Fibroblast of mammary gland (primary cell): Measurements from ENCODE around the gene BTBD9.

Source experiments
- DNase-seq: peaks from one replicate; pipeline ENCODE4 v3.0.0-alpha.2; 2010; ENCODE audit warnings: low read depth
- H3K4me3 ChIP-seq: 2 replicates; pipeline ENCODE4 v1.5.1; 2011; ENCODE audit warnings: low read depth, mild to moderate bottlenecking, low read length, moderate library complexity; ENCODE audit not compliant: control insufficient read depth
- TF ChIP-seq, protein P1 (sequence below): conservative IDR thresholded peaks from 2 replicates; pipeline ENCODE4 v1.5.1; 2011; ENCODE audit warnings: low read depth, low read length, inconsistent platforms; ENCODE audit not compliant: control insufficient read depth, insufficient read depth

BTBD9 gene

GRCh38 chr6:38528196-38528965 is 111.3 kb downstream of the BTBD9 start:
- no peak for DNase-seq
- TF ChIP-seq, protein P1, sequence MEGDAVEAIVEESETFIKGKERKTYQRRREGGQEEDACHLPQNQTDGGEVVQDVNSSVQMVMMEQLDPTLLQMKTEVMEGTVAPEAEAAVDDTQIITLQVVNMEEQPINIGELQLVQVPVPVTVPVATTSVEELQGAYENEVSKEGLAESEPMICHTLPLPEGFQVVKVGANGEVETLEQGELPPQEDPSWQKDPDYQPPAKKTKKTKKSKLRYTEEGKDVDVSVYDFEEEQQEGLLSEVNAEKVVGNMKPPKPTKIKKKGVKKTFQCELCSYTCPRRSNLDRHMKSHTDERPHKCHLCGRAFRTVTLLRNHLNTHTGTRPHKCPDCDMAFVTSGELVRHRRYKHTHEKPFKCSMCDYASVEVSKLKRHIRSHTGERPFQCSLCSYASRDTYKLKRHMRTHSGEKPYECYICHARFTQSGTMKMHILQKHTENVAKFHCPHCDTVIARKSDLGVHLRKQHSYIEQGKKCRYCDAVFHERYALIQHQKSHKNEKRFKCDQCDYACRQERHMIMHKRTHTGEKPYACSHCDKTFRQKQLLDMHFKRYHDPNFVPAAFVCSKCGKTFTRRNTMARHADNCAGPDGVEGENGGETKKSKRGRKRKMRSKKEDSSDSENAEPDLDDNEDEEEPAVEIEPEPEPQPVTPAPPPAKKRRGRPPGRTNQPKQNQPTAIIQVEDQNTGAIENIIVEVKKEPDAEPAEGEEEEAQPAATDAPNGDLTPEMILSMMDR = no peak
- H3K4me3 ChIP-seq = no peak overlapping the region

- TF ChIP-seq, protein P1 = no peak
- H3K4me3 ChIP-seq = no peak overlapping the region
- no peak for DNase-seq
Measured at GRCh38 chr6:38527371-38527770, 112.4 kb downstream of the BTBD9 start.

DNA sequence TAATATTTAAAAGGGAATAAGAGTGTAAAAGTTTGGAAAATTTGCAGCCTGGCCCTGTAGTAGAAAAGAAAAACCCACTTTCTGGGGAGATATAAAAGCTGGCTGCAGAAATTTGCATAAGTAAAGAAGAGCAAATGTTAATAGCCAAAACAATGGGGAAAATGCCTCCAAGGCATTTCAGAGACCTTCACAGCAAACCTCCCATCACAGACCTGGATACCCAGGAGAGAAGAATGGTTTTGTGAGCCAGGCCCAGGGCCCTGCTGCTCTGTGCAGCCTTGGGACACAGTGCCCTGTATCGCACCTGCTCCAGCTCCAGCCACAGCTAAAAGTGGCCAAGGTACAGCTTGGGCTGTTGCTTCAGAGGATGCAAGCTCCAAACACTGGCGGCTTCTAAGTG is 113.8 kb downstream of the BTBD9 start:
- no peak overlapping the region for H3K4me3 ChIP-seq
- TF ChIP-seq, protein P1 = no peak
- no peak for DNase-seq

DNA sequence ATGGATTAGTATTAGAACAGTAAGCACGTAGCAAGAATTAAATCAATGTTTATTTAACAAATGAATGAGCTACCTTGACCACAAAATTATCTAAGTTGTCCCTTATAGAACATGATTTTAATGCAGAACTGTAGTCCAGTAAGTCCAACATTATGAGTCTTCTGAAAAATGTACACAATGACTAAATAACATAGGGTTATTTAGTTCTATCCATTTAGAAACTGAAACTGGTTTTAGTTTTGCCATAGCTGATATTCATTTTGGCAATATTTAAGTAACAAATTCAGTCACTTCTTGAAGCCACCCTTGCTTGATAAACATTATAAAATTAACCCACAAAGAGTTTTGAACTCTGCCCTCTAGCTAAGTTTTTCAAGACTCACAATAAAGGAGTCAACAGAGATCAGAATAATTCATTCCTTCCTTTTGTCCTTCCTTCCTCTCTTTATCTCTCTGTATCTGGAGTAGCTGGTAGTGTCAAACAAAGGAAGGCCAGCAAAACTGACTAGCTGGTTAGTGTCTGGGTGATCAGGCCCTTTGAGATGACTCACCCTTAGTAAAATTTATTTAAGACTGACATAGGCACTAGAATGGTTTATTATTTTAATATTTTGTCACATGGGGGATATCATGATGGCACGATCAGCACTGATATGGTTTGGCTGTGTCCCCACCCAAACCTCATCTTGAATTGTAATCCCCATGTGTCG is 115.1 kb downstream of the BTBD9 start:
- no peak overlapping the region for H3K4me3 ChIP-seq
- TF ChIP-seq, protein P1 = no peak
- peak; percentile 18 for DNase-seq

DNA sequence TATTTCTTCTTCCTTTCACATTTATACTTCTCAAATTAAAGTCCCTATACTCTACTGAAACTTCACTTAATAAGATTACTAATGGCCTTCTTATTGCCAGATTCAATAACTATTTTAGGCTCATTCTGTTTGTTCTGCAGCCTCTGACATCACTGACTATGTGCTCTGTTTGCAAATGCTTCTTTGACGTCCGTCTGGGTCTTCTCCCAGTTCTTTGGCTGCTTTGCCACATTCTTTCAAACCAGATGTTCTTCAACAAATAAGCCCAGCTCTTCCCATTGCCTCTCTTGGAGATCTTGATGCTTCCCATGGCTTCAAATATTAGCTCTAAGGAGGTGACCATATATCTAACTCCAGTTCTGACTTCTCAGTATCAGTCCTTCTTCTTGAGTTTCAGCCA is 117.4 kb downstream of the BTBD9 start:
- H3K4me3 ChIP-seq = no peak overlapping the region
- TF ChIP-seq, protein P1 = no peak
- DNase-seq = peak; percentile 86

DNA sequence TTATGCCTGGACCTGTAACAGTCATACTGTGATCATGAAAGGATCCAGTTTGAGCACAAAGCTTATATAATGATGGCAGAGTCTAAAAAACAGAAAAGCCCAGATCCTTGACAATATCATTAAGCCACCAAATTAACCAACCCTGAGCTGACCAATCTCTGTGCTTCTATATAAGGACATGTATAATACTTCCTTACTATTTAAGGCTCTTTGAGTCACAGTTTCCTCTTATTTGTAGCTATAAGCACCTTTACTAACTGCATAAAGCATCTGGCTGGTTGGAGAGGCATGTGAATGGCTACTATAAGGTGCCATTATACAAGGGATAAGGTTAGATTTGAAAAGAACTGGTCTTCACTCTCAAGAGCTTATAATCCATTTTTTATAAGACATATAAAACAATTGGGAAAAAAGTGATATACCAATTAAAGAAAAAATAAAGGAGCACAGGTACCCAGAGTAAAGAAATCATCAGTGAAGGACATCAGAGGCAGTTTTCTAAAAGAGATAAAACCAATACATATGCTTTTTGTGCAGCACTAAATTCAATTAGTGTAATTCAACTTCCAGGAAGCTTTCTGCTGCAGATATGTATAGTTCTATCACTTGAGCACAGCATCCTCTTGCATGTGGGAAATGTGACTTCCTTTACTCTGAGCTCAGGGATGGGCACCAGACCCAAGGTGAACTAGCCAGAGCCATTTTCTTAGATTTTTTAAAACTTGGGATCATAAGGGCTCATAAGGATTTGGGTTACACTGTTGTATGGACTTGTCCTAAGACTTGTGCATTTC is 121.0 kb downstream of the BTBD9 start:
- TF ChIP-seq, protein P1 = no peak
- no peak overlapping the region for H3K4me3 ChIP-seq
- no peak for DNase-seq
